ENCODE data around the gene CAPNS2. TPM values are rescaled to one million over a fixed set of nuclear protein-coding genes. Genes with fewer than 3 reads are reported as not detected.

The CAPNS2 gene
- total RNA-seq, 2 donors from 2014 or later, result 0.41 TPM; not detected in 1

DNA sequence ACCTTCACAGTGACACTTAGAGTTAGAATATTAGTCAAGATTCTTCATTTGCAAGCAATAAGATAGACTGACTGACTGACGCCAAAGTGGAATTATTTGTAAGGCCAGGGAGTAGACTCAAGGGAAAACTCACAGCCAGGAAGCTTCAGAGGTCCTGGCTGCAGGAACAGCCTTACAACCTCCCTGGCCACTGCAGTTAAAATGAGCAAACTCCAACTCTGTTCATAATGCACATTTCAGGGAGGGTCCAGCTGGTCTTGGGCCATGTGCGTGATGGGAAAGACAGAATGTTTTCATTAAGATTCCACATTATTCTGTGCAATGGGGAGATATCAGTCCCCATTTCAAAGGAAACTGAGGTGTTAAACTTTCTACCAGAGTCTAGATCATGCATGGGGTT is 9.9 kb downstream of the CAPNS2 start:
- TF ChIP-seq, protein P1, sequence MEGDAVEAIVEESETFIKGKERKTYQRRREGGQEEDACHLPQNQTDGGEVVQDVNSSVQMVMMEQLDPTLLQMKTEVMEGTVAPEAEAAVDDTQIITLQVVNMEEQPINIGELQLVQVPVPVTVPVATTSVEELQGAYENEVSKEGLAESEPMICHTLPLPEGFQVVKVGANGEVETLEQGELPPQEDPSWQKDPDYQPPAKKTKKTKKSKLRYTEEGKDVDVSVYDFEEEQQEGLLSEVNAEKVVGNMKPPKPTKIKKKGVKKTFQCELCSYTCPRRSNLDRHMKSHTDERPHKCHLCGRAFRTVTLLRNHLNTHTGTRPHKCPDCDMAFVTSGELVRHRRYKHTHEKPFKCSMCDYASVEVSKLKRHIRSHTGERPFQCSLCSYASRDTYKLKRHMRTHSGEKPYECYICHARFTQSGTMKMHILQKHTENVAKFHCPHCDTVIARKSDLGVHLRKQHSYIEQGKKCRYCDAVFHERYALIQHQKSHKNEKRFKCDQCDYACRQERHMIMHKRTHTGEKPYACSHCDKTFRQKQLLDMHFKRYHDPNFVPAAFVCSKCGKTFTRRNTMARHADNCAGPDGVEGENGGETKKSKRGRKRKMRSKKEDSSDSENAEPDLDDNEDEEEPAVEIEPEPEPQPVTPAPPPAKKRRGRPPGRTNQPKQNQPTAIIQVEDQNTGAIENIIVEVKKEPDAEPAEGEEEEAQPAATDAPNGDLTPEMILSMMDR (IDR thresholded peaks at IDR 0.05), result no peak
- ATAC-seq (ENCODE audit: insufficient number of reproducible peaks, low FRiP score, low read depth) (no peak), DNase-seq (ENCODE audit: low spot score) (no peak)
- H3K4me3 ChIP-seq, result no peak overlapping the region
- no peak overlapping the region for H3K27ac ChIP-seq
- peaks cover 3% of the 10 kb centered on the region for H3K36me3 ChIP-seq
- no peaks in the 10 kb centered on the region for H3K27me3 ChIP-seq (replicated peaks; ENCODE audit: insufficient read depth)
- no peaks in the 10 kb centered on the region for H3K4me1 ChIP-seq (ENCODE audit: control insufficient read depth in 1 of 2, low read depth in 2 of 2)
- no peaks in the 10 kb centered on the region for H3K9me3 ChIP-seq

DNA sequence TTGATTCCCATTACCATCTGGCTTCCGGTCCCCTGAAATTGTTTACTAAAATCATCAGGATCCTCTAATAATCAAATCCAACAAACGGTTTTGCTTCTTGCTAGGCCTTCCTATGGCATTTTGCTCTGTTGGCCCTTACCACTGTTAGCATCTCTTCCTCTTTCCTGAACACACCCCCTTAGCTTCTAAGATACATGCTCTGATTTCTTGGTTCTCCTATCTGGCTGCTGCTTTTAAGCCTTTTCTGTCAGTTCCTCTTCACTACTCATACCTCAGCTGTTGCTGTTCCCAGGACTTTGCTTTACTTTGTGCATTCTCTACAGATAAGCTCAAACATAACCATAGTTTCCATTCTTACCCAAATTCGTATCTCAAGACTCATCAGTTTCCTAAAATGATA is 11.4 kb downstream of the CAPNS2 start:
- TF ChIP-seq, protein P1 (IDR thresholded peaks at IDR 0.05), result no peak
- Histone ChIP-seq H3K36me3 (peaks cover 3% of the 10 kb centered on the region), H3K27ac (no peak overlapping the region), H3K9me3 (no peaks in the 10 kb centered on the region), H3K27me3 (replicated peaks; ENCODE audit: insufficient read depth) (no peaks in the 10 kb centered on the region), H3K4me3 (no peak overlapping the region), H3K4me1 (ENCODE audit: control insufficient read depth in 1 of 2, low read depth in 2 of 2) (no peaks in the 10 kb centered on the region)
- DNase-seq (ENCODE audit: low spot score) (no peak), ATAC-seq (ENCODE audit: insufficient number of reproducible peaks, low FRiP score, low read depth) (no peak)

DNA sequence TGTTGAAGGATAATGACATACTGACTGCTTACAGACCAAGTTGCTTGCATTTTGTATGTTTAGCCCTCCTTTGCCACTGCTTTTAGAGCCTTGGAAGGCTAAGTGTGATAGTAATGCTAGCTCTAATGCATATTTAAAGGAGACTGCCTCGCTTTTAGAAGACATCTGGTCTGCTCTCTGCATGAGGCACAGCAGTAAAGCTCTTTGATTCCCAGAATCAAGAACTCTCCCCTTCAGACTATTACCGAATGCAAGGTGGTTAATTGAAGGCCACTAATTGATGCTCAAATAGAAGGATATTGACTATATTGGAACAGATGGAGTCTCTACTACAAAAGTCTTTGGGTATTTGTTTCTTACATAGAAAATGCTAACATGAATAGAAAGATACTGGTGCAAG is 19.1 kb downstream of the CAPNS2 start:
- TF ChIP-seq, protein P1 (IDR thresholded peaks at IDR 0.05), result no peak
- DNase-seq (ENCODE audit: low spot score) (no peak), ATAC-seq (ENCODE audit: insufficient number of reproducible peaks, low FRiP score, low read depth) (no peak)
- no peak overlapping the region for H3K4me3 ChIP-seq
- no peaks in the 10 kb centered on the region for H3K9me3 ChIP-seq
- H3K27ac ChIP-seq, result no peak overlapping the region
- H3K27me3 ChIP-seq (replicated peaks; ENCODE audit: insufficient read depth), result no peaks in the 10 kb centered on the region
- no peaks in the 10 kb centered on the region for H3K4me1 ChIP-seq (ENCODE audit: control insufficient read depth in 1 of 2, low read depth in 2 of 2)
- H3K36me3 ChIP-seq, result no peaks in the 10 kb centered on the region

DNA sequence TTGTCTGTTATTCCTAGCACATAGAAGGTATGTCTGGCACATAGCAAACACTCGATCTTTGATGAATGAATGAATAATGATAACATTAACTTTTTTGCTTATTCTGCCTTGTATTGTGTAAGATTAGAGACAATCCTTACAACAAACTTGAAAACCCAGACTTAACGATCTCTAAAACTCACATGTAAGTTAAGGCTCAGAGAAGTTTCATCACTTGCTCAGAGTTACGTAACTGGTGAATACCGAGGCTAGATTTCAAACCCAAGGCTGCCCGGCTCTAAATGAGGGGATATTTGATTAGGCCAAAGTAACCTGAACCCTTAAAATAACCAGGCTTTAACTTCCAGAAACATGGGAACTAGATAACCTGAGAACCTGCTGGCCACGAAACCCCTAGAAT is 22.3 kb downstream of the CAPNS2 start:
- H3K27me3 ChIP-seq (replicated peaks; ENCODE audit: insufficient read depth), result no peaks in the 10 kb centered on the region
- no peak for ATAC-seq (ENCODE audit: insufficient number of reproducible peaks, low FRiP score, low read depth)
- H3K4me3 ChIP-seq, result no peak overlapping the region
- H3K4me1 ChIP-seq (ENCODE audit: control insufficient read depth in 1 of 2, low read depth in 2 of 2), result no peaks in the 10 kb centered on the region
- no peaks in the 10 kb centered on the region for H3K36me3 ChIP-seq
- TF ChIP-seq, protein P1 (IDR thresholded peaks at IDR 0.05), result no peak
- H3K9me3 ChIP-seq, result no peaks in the 10 kb centered on the region
- DNase-seq (ENCODE audit: low spot score), result no peak
- H3K27ac ChIP-seq, result no peak overlapping the region

DNA sequence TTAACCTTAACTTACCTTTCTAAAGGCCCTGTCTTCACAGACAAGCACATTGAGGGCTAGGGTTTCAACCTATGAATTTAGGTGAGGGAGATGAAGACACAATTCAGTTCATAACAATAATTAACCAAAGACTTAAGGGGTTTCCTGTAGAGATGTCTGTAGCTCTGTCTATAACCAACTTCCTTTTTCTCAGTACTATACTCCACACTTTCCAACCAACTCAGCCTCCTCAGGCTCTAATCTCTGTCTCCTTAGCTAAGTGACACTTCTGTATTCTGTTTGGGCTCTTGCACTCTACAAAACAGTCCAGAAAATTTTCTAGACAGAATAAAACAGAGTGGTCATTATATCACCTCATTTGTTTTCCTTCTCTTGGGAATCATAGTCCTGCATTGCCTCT is 25.8 kb downstream of the CAPNS2 start:
- H3K36me3 ChIP-seq, result no peaks in the 10 kb centered on the region
- H3K4me1 ChIP-seq (ENCODE audit: control insufficient read depth in 1 of 2, low read depth in 2 of 2), result no peaks in the 10 kb centered on the region
- no peak for ATAC-seq (ENCODE audit: insufficient number of reproducible peaks, low FRiP score, low read depth)
- TF ChIP-seq, protein P1 (IDR thresholded peaks at IDR 0.05), result no peak
- no peak for DNase-seq (ENCODE audit: low spot score)
- no peak overlapping the region for H3K4me3 ChIP-seq
- H3K27ac ChIP-seq, result no peak overlapping the region
- no peaks in the 10 kb centered on the region for H3K27me3 ChIP-seq (replicated peaks; ENCODE audit: insufficient read depth)
- H3K9me3 ChIP-seq, result no peaks in the 10 kb centered on the region
